ENCODE data around the gene NOP56. TPM values are rescaled to one million over a fixed set of nuclear protein-coding genes. Genes with fewer than 3 reads are reported as not detected.
A peak's percentile ranks its signal among the peaks of the same experiment; 100 is the strongest.

NOP56 gene
- total and polyA plus RNA-seq, 4 donors = 120 to 261 (median 214) TPM

DNA sequence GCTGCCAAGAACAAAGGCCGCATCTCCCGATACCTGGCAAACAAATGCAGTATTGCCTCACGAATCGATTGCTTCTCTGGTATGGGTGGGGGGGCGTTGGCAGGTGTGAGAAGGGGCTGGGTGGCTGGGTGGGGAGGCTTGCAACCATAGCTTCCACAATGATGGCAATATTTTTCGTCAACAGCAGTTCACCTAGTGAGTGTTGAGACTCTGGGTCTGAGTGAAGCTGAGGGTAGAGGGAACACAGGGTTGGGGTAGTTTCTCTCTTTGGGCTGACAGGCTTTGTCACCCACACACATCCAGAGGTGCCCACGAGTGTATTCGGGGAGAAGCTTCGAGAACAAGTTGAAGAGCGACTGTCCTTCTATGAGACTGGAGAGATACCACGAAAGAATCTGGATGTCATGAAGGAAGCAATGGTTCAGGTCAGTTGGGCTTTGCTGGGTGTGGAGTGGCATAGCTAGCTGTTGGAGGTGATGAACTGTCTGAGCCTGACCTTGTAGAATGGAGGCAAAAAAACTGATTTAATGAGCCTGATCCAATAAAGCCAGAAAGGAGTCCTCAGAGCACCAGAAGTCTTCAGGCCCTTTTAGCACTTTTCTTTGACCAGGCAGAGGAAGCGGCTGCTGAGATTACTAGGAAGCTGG is 4.2 kb downstream of the NOP56 start:
- no peak overlapping the region for H3K27ac ChIP-seq (ENCODE audit: low read depth, low read length)
- no peaks in the 10 kb centered on the region for H3K27me3 ChIP-seq (ENCODE audit: control insufficient read depth, insufficient read depth, low read length)
- H3K9me3 ChIP-seq (ENCODE audit: control insufficient read depth, insufficient read depth, low read length) = no peaks in the 10 kb centered on the region
- DNase-seq (ENCODE audit: low read depth in 4 of 6, low spot score in 6 of 6) = no peak
- H3K36me3 ChIP-seq (ENCODE audit: control insufficient read depth, insufficient read depth, low read length) = peaks cover 76% of the 10 kb centered on the region
- WGBS (ENCODE audit: insufficient coverage) = 95% methylated on average over 10 of the region's 12 CpGs
- H3K4me3 ChIP-seq (ENCODE audit: low read depth, low read length) = no peak overlapping the region
- peaks cover 18% of the 10 kb centered on the region for H3K4me1 ChIP-seq (ENCODE audit: control insufficient read depth, insufficient read depth, low read length)

DNA sequence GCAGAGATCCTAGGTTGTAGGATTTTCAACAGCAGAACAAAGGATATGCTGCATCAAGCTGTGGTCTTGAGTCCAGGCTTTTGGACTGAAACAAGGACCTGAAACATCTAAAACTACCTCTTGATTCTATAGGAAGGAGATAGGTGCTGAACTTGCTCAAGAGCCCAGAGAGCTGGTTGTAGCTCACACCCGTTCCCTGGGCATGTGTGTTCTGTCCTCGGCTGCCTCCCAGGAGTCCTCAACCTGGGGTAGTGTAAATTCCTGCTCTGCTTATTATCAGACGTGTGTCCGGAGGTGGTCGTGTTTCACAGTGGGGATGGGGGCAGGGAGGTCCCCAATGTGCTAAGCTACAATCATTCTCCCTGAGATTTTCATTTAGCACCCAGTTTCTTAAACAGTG is 4.8 kb downstream of the NOP56 start:
- 86% methylated on average over 2 of the region's 5 CpGs for WGBS (ENCODE audit: insufficient coverage)
- Histone ChIP-seq H3K27ac (ENCODE audit: low read depth, low read length) (no peak overlapping the region), H3K27me3 (ENCODE audit: control insufficient read depth, insufficient read depth, low read length) (no peaks in the 10 kb centered on the region), H3K9me3 (ENCODE audit: control insufficient read depth, insufficient read depth, low read length) (no peaks in the 10 kb centered on the region), H3K36me3 (ENCODE audit: control insufficient read depth, insufficient read depth, low read length) (peaks cover 79% of the 10 kb centered on the region), H3K4me3 (ENCODE audit: low read depth, low read length) (no peak overlapping the region), H3K4me1 (ENCODE audit: control insufficient read depth, insufficient read depth, low read length) (peaks cover 16% of the 10 kb centered on the region)
- DNase-seq (ENCODE audit: low read depth in 4 of 6, low spot score in 6 of 6) = no peak

DNA sequence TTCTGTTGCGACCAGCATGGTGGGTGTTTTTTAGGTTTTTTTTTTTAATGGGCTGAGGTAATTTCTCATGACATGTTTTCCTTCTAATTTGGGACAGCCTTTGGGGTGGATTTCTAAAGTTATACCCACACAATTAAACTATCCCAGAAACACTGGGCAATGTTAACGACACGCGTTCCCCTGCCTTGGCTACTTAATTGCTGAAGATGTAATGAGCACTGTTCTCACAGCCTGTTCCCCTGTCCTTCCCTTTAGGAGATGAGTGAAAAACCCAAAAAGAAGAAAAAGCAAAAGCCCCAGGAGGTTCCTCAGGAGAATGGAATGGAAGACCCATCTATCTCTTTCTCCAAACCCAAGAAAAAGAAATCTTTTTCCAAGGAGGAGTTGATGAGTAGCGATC is 5.2 kb downstream of the NOP56 start:
- no peak for DNase-seq (ENCODE audit: low read depth in 4 of 6, low spot score in 6 of 6)
- WGBS (ENCODE audit: insufficient coverage) = no CpG with 5 or more reads among the region's 5 CpGs

DNA sequence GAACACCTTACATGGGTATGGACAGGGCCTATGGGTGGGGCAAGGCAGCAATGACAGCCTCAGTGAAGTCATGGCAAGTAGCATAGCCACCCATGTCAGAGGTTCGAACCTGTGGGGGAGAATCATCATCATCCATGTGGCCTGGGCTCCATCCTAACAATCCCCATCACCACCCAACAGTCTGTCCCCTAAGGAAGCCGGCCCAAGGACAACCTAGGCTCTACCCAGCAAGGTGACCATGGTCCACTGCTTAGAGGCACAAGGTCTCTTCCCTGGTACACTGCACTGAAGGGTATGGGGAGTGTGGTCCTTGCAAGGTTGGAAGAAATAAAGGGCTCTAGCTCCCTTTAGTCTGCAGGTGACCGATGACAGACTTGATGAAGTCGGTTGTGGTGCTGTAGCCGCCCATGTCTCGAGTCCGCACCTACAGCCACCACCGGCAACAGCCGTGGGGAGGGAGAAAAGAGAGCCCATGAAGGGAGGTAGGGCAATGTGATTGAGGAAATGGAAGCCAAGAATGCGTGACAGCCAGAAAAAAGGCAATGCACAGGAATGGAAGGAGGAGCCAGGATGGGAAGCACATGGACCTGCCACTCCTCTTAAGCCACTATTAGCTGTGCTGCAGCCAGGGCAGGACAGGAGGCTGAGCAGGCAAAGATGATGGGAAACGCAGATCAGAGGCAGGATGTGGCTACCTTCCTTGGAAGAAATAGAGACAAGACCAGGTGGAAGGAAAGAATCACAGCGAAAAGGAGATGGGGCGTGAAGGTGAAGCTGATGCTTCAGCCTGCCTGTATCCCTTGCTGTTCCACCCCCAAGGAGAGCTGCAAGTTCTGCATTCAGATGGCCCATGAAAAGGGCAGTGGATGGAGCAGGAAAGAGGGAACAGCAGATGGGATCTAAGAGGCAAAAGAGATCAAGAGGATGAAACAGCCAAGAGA is 6.3 kb downstream of the NOP56 start:
- Histone ChIP-seq H3K9me3 (ENCODE audit: control insufficient read depth, insufficient read depth, low read length) (no peaks in the 10 kb centered on the region), H3K27ac (ENCODE audit: low read depth, low read length) (no peak overlapping the region), H3K4me3 (ENCODE audit: low read depth, low read length) (no peak overlapping the region), H3K4me1 (ENCODE audit: control insufficient read depth, insufficient read depth, low read length) (peaks cover 17% of the 10 kb centered on the region), H3K36me3 (ENCODE audit: control insufficient read depth, insufficient read depth, low read length) (peaks cover 84% of the 10 kb centered on the region), H3K27me3 (ENCODE audit: control insufficient read depth, insufficient read depth, low read length) (no peaks in the 10 kb centered on the region)
- DNase-seq (ENCODE audit: low read depth in 4 of 6, low spot score in 6 of 6) = no peak
- WGBS (ENCODE audit: insufficient coverage) = 72% methylated on average over 12 of the region's 13 CpGs

More for the DNA sequence above, 5.2 kb downstream of the NOP56 start:
- no peak overlapping the region for H3K4me3 ChIP-seq (ENCODE audit: low read depth, low read length)
- peaks cover 82% of the 10 kb centered on the region for H3K36me3 ChIP-seq (ENCODE audit: control insufficient read depth, insufficient read depth, low read length)
- H3K9me3 ChIP-seq (ENCODE audit: control insufficient read depth, insufficient read depth, low read length) = no peaks in the 10 kb centered on the region
- H3K27me3 ChIP-seq (ENCODE audit: control insufficient read depth, insufficient read depth, low read length) = no peaks in the 10 kb centered on the region
- peaks cover 16% of the 10 kb centered on the region for H3K4me1 ChIP-seq (ENCODE audit: control insufficient read depth, insufficient read depth, low read length)
- H3K27ac ChIP-seq (ENCODE audit: low read depth, low read length) = no peak overlapping the region

DNA sequence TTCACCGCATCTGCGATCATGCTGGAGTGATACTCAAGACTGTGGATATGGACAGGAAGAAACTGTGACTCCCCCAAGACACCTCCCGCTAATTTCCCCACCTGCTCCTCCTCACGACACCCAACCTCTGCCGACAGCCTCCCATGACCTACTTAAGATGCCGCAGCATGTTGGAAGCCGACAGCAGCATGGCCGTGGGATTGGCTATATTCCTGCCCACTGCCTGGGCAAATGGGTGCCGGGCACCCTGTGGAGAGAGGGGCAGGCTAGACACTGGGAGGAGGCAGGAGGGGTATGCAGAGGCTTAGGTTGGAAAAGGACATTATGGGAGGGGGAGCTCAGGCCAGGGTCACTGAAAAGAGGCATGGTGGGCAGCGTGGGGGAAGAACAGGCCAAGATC is 7.1 kb downstream of the NOP56 start:
- 91% methylated on average over 5 of the region's 10 CpGs for WGBS (ENCODE audit: insufficient coverage)
- peaks cover 75% of the 10 kb centered on the region for H3K36me3 ChIP-seq (ENCODE audit: control insufficient read depth, insufficient read depth, low read length)
- H3K9me3 ChIP-seq (ENCODE audit: control insufficient read depth, insufficient read depth, low read length) = no peaks in the 10 kb centered on the region
- DNase-seq (ENCODE audit: low read depth in 4 of 6, low spot score in 6 of 6) = no peak
- no peaks in the 10 kb centered on the region for H3K27me3 ChIP-seq (ENCODE audit: control insufficient read depth, insufficient read depth, low read length)
- H3K4me3 ChIP-seq (ENCODE audit: low read depth, low read length) = no peak overlapping the region
- no peak overlapping the region for H3K27ac ChIP-seq (ENCODE audit: low read depth, low read length)
- peaks cover 9% of the 10 kb centered on the region for H3K4me1 ChIP-seq (ENCODE audit: control insufficient read depth, insufficient read depth, low read length)

DNA sequence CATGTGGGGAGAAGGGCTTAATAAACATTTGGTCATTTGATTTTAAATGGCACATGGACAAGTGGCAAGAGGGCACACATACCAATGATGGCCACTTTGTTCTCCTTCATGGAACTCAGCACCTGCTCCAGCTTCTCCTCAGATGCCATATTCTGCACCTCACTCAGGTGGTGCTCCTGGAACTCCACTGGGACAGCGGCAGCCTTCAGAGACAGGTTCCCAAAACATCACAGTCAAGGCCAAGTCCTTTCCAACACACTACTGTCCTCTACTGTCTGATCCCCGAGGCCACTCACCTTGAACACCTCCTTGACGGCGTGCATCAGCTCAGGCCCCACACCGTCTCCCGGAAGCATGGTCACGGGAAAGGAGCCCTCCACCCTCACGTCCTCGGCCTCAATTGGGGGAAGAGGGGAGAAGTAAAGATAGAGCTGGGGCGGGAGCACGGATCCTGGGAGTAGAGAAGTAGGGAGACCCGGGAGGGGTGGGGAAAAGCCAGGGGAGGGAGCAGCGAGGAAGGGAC is 11.0 kb downstream of the NOP56 start:
- WGBS (ENCODE audit: insufficient coverage) = 13% methylated on average over 11 of the region's 13 CpGs
- no peak for DNase-seq (ENCODE audit: low read depth in 4 of 6, low spot score in 6 of 6)
- no peaks in the 10 kb centered on the region for H3K9me3 ChIP-seq (ENCODE audit: control insufficient read depth, insufficient read depth, low read length)
- no peak overlapping the region for H3K27ac ChIP-seq (ENCODE audit: low read depth, low read length)
- H3K4me1 ChIP-seq (ENCODE audit: control insufficient read depth, insufficient read depth, low read length) = peaks cover 8% of the 10 kb centered on the region
- no peaks in the 10 kb centered on the region for H3K27me3 ChIP-seq (ENCODE audit: control insufficient read depth, insufficient read depth, low read length)
- peak overlapping the region; percentile 91 for H3K4me3 ChIP-seq (ENCODE audit: low read depth, low read length)
- H3K36me3 ChIP-seq (ENCODE audit: control insufficient read depth, insufficient read depth, low read length) = peaks cover 37% of the 10 kb centered on the region

DNA sequence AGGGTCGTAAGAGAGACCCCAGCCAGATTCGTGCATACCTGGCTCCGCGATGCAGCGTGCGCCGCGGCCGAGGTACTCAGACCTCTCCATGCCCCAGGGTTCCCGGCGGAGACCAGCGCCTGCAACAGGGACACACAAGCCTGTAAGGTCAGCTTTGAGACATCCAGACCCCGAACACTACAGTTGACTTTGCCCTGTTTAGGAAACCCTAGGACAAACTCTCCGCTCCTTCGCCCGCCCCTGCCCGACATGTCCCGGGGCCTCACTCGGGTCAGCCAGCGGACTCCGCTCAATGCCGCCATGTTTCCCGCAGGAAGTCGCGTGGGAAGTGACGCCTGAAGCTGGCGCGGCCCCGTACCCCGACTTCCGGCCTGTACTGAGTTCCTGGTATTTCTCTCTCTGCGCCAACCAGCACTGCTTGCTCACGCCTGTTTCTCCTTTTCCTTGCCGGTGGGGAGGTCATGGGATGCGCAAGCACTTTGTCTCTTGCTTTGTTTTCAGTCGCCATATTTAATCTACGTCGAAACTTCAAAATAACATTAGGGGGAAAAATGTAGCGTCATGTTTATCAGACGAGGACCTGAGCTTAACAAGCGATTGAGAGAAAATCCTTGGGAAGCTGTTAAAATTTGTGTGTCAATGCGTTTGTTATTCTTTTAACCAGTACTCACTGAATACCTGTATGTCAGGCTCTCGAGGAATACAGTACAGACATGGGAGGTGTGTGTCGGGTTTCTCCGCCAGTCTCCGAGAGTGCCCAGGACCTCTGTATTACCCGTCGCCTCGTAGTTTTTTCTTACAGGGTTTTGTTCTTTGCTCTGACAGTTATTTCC is 11.7 kb downstream of the NOP56 start, which contains the start of gene IDH3B:
Gene IDH3B (minus strand): TSS at position 330 of the 833 bp plus-strand sequence. CDS start 28 bp downstream, at position 302.
- Histone ChIP-seq H3K27ac (ENCODE audit: low read depth, low read length) (peak within 1 kb of the TSS; percentile 92), H3K9me3 (ENCODE audit: control insufficient read depth, insufficient read depth, low read length) (no peaks in the 10 kb centered on the region), H3K27me3 (ENCODE audit: control insufficient read depth, insufficient read depth, low read length) (no peaks in the 10 kb centered on the region), H3K36me3 (ENCODE audit: control insufficient read depth, insufficient read depth, low read length) (peaks cover 30% of the 10 kb centered on the region), H3K4me1 (ENCODE audit: control insufficient read depth, insufficient read depth, low read length) (peaks cover 8% of the 10 kb centered on the region), H3K4me3 (ENCODE audit: low read depth, low read length) (peak within 1 kb of the TSS; percentile 91)
- under 1% methylated on average over 38 of the region's 49 CpGs for WGBS (ENCODE audit: insufficient coverage)
- DNase-seq (ENCODE audit: low read depth in 4 of 6, low spot score in 6 of 6) = peak; percentile 87 to 98 (median 91)

DNA sequence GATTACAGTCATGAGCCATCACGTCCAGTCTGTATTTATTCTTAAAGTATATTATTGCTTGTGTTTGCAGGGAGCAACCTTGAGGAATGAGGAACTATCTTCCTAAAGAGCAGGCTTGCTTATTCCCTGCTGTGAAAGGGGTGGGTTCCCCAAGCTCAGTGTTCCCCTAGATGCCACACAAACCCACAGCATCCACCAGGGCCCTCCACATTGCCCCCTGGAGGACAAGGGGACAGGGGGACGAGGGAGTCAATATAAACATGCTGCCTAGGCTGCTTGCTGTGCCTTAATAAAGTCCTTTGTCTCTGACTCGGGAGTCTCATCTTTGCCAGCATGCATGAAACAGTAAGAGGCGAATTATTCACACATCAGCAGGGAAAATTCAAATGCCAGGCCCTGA is 19.5 kb downstream of the NOP56 start:
- 15% methylated on average over 2 of the region's 4 CpGs for WGBS (ENCODE audit: insufficient coverage)
- H3K4me1 ChIP-seq (ENCODE audit: control insufficient read depth, insufficient read depth, low read length) = no peaks in the 10 kb centered on the region
- H3K27me3 ChIP-seq (ENCODE audit: control insufficient read depth, insufficient read depth, low read length) = no peaks in the 10 kb centered on the region
- DNase-seq (ENCODE audit: low read depth in 4 of 6, low spot score in 6 of 6) = no peak
- H3K9me3 ChIP-seq (ENCODE audit: control insufficient read depth, insufficient read depth, low read length) = no peaks in the 10 kb centered on the region
- H3K36me3 ChIP-seq (ENCODE audit: control insufficient read depth, insufficient read depth, low read length) = no peaks in the 10 kb centered on the region
- H3K27ac ChIP-seq (ENCODE audit: low read depth, low read length) = no peak overlapping the region
- H3K4me3 ChIP-seq (ENCODE audit: low read depth, low read length) = no peak overlapping the region

DNA sequence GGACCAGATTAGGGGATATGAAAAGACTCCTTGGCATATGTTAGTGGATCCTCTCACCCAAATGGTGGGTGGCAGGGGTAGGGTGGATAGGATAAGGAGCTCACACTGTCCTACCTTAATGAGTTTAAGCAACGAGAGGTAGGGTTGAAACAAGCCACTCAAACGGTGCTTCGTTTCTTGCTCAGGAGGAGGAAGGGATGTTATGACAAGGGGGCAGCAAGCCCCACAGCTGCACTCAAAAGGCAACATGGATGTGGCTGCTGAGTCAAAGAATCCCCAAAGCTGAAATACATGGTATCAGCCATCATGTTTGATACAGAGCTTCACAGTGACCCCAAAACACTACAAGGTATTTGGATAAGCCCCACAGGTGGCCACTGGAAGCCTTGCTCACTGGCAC is 20.0 kb downstream of the NOP56 start:
- no peaks in the 10 kb centered on the region for H3K4me1 ChIP-seq (ENCODE audit: control insufficient read depth, insufficient read depth, low read length)
- 77% methylated on average over 3 of the region's 3 CpGs for WGBS (ENCODE audit: insufficient coverage)
- H3K9me3 ChIP-seq (ENCODE audit: control insufficient read depth, insufficient read depth, low read length) = no peaks in the 10 kb centered on the region
- no peak overlapping the region for H3K27ac ChIP-seq (ENCODE audit: low read depth, low read length)
- peaks cover 3% of the 10 kb centered on the region for H3K27me3 ChIP-seq (ENCODE audit: control insufficient read depth, insufficient read depth, low read length)
- no peak overlapping the region for H3K4me3 ChIP-seq (ENCODE audit: low read depth, low read length)
- no peak for DNase-seq (ENCODE audit: low read depth in 4 of 6, low spot score in 6 of 6)
- H3K36me3 ChIP-seq (ENCODE audit: control insufficient read depth, insufficient read depth, low read length) = no peaks in the 10 kb centered on the region
